OCI-LY3 (cell line): ENCODE results near the gene RBMS3.
"Not testable (repeated sequence)": the region's sequence is repeated elsewhere in the genome, so short reads cannot be mapped to it uniquely, and the experiment has no call there.

ENCODE experiments used
- H2AFZ ChIP-seq: fragments of 200-600, 300-600 bp; shearing (Covaris generic); 2 replicates; pipeline ENCODE4 v1.6.0; 2014; ENCODE audit warnings: antibody characterized with exemption, low read depth, low read length
- H3K27ac ChIP-seq: fragments of 200-600, 300-600 bp; sonication (generic); 2 replicates; pipeline ENCODE4 v1.5.1; 2014; ENCODE audit warnings: mild to moderate bottlenecking, low read length, moderate library complexity, mixed read lengths
- H3K27me3 ChIP-seq: fragments of 200-600, 300-600 bp; sonication (generic); 2 replicates; pipeline ENCODE4 v1.6.1; 2014; ENCODE audit warnings: low read depth, low read length, mixed read lengths
- H3K36me3 ChIP-seq: fragments of 200-600, 300-600 bp; sonication (generic); replicated peaks from 2 replicates; pipeline ENCODE3; 2014; ENCODE audit warnings: low read depth, low read length, mixed read lengths
- H3K4me1 ChIP-seq: fragments of 300-600, 200-600 bp; sonication (generic); 2 replicates; pipeline ENCODE4 v1.6.1; 2014; ENCODE audit warnings: low read length, mixed read lengths
- H3K4me2 ChIP-seq: fragments of 200-600, 300-600 bp; sonication (generic); 2 replicates; pipeline ENCODE4 v1.6.1; 2014; ENCODE audit warnings: low read length, mixed read lengths
- H3K4me3 ChIP-seq: fragments of 300-600, 200-600 bp; sonication (generic); 2 replicates; pipeline ENCODE4 v1.5.1; 2014; ENCODE audit warnings: antibody characterized with exemption, mild to moderate bottlenecking, low read length, moderate library complexity
- H3K79me2 ChIP-seq: fragments of 300-600, 200-600 bp; shearing (Covaris generic); 2 replicates; pipeline ENCODE4 v1.6.1; 2014; ENCODE audit warnings: mild to moderate bottlenecking, low read length, mixed read lengths
- H3K9ac ChIP-seq: fragments of 300-600, 200-600 bp; shearing (Covaris generic); 2 replicates; pipeline ENCODE4 v1.6.0; 2014; ENCODE audit warnings: mild to moderate bottlenecking, low read length, moderate library complexity
- H3K9me3 ChIP-seq: fragments of 200-600, 300-600 bp; shearing (Covaris generic); 2 replicates; pipeline ENCODE4 v1.6.1; 2014; ENCODE audit warnings: low read length, mixed read lengths; ENCODE audit not compliant: insufficient read depth
- H4K20me1 ChIP-seq: fragments of 200-600, 300-600 bp; sonication (generic); 2 replicates; pipeline ENCODE4 v1.6.1; 2016; ENCODE audit warnings: low read length, mixed read lengths; ENCODE audit not compliant: insufficient read depth
- CTCF ChIP-seq: fragments of 200-600, 300-600 bp; sonication (generic); IDR thresholded peaks from 2 replicates; pipeline ENCODE4 v1.5.1; 2014; ENCODE audit warnings: antibody characterized with exemption, low read length, low read depth
- EZH2phosphoT487 ChIP-seq: fragments of 200-600 bp; shearing (Covaris generic); IDR thresholded peaks from 2 replicates; pipeline ENCODE4 v1.6.1; 2018; ENCODE audit warnings: antibody characterized with exemption, mixed run types, low read depth

The RBMS3 gene

GRCh38 chr3:30044515-30044914 lies 763.6 kb downstream of the RBMS3 start:
- Histone ChIP-seq H4K20me1 (no peaks in the 10 kb centered on the region), H3K27ac (no peak overlapping the region), H3K9ac (no peak overlapping the region), H3K79me2 (no peaks in the 10 kb centered on the region), H2AFZ (no peak overlapping the region), H3K4me3 (no peak overlapping the region), H3K9me3 (no peaks in the 10 kb centered on the region), H3K4me1 (peaks cover 6% of the 10 kb centered on the region), H3K36me3 (no peaks in the 10 kb centered on the region), H3K4me2 (no peak overlapping the region), H3K27me3 (no peaks in the 10 kb centered on the region)
- no peak for TF ChIP-seq CTCF
- TF ChIP-seq EZH2phosphoT487: no peak

GRCh38 chr3:30048431-30048830 lies 767.6 kb downstream of the RBMS3 start:
- Histone ChIP-seq H3K9me3 (no peaks in the 10 kb centered on the region), H3K36me3 (no peaks in the 10 kb centered on the region), H2AFZ (no peak overlapping the region), H3K4me1 (no peaks in the 10 kb centered on the region), H3K4me3 (no peak overlapping the region), H3K27me3 (no peaks in the 10 kb centered on the region), H4K20me1 (no peaks in the 10 kb centered on the region), H3K79me2 (no peaks in the 10 kb centered on the region), H3K4me2 (no peak overlapping the region), H3K9ac (no peak overlapping the region), H3K27ac (no peak overlapping the region)
- no peak for TF ChIP-seq EZH2phosphoT487
- TF ChIP-seq CTCF: no peak

GRCh38 chr3:30050116-30050515 lies 769.2 kb downstream of the RBMS3 start:
- not testable (repeated sequence) for H2AFZ ChIP-seq, H3K4me1 ChIP-seq, H3K9me3 ChIP-seq, H3K4me3 ChIP-seq, H4K20me1 ChIP-seq, H3K9ac ChIP-seq, H3K4me2 ChIP-seq, H3K27ac ChIP-seq, H3K27me3 ChIP-seq, H3K79me2 ChIP-seq, H3K36me3 ChIP-seq

GRCh38 chr3:30059240-30059639 lies 778.4 kb downstream of the RBMS3 start:
- no peak overlapping the region for H3K9ac ChIP-seq
- H3K27me3 ChIP-seq: no peaks in the 10 kb centered on the region
- no peaks in the 10 kb centered on the region for H3K79me2 ChIP-seq
- H3K27ac ChIP-seq: no peak overlapping the region
- no peak overlapping the region for H3K4me2 ChIP-seq
- H4K20me1 ChIP-seq: no peaks in the 10 kb centered on the region
- H3K9me3 ChIP-seq: no peaks in the 10 kb centered on the region
- H3K4me3 ChIP-seq: no peak overlapping the region
- H3K36me3 ChIP-seq: no peaks in the 10 kb centered on the region
- no peak for TF ChIP-seq CTCF
- TF ChIP-seq EZH2phosphoT487: no peak
- H2AFZ ChIP-seq: no peak overlapping the region
- H3K4me1 ChIP-seq: no peaks in the 10 kb centered on the region
